KOPT-K1 (cell line): Measurements from ENCODE around the gene ASTN2.

Experiments
- H3K27ac ChIP-seq: fragments of 200-600 bp; sonication (generic); 2 replicates; pipeline ENCODE4 v1.5.1; 2016; ENCODE audit warnings: antibody characterized with exemption, mild to moderate bottlenecking, low read depth, low read length; ENCODE audit not compliant: poor library complexity, severe bottlenecking
- H3K36me3 ChIP-seq: fragments of 200-600 bp; sonication (generic); 2 replicates; pipeline ENCODE4 v1.5.1; 2017; ENCODE audit warnings: antibody characterized with exemption, mild to moderate bottlenecking, low read length, moderate library complexity; ENCODE audit not compliant: insufficient read depth
- H3K9me3 ChIP-seq: fragments of 200-600 bp; sonication (generic); 2 replicates; pipeline ENCODE4 v1.5.1; 2017; ENCODE audit warnings: antibody characterized with exemption, low read length, mild to moderate bottlenecking; ENCODE audit not compliant: insufficient read depth, poor library complexity, severe bottlenecking

Gene ASTN2

GRCh38 chr9:117414906-117415331 lies at the start of gene ASTN2:
ASTN2 (minus strand) TSS chr9:117415057; CDS start chr9:117414938, 119 bp downstream.
- H3K36me3 ChIP-seq, result no peaks in the 10 kb centered on the region
- no peaks in the 10 kb centered on the region for H3K9me3 ChIP-seq
- no peak within 1 kb of the TSS for H3K27ac ChIP-seq

- Histone ChIP-seq H3K36me3 (no peaks in the 10 kb centered on the region), H3K27ac (no peak overlapping the region), H3K9me3 (no peaks in the 10 kb centered on the region)
These were observed 48.0 kb upstream of the ASTN2 start for GRCh38 chr9:117462861-117463260.

GRCh38 chr9:117461386-117461785 lies 46.5 kb upstream of the ASTN2 start:
- Histone ChIP-seq H3K9me3 (no peaks in the 10 kb centered on the region), H3K36me3 (no peaks in the 10 kb centered on the region), H3K27ac (no peak overlapping the region)

- no peaks in the 10 kb centered on the region for H3K36me3 ChIP-seq
- H3K27ac ChIP-seq, result no peak overlapping the region
- no peaks in the 10 kb centered on the region for H3K9me3 ChIP-seq
These were observed 45.9 kb upstream of the ASTN2 start for GRCh38 chr9:117460743-117461142.

GRCh38 chr9:117459913-117460312 lies 45.1 kb upstream of the ASTN2 start:
- Histone ChIP-seq H3K9me3 (no peaks in the 10 kb centered on the region), H3K36me3 (no peaks in the 10 kb centered on the region), H3K27ac (no peak overlapping the region)

GRCh38 chr9:117458066-117458465 lies 43.2 kb upstream of the ASTN2 start:
- Histone ChIP-seq H3K27ac (no peak overlapping the region), H3K9me3 (no peaks in the 10 kb centered on the region)

GRCh38 chr9:117454711-117455110 lies 39.9 kb upstream of the ASTN2 start:
- H3K9me3 ChIP-seq, result no peaks in the 10 kb centered on the region
- H3K27ac ChIP-seq, result no peak overlapping the region
- H3K36me3 ChIP-seq, result no peaks in the 10 kb centered on the region

More at GRCh38 chr9:117458066-117458465, 43.2 kb upstream of the ASTN2 start:
- H3K36me3 ChIP-seq, result no peaks in the 10 kb centered on the region

GRCh38 chr9:117453737-117454136 lies 38.9 kb upstream of the ASTN2 start:
- no peaks in the 10 kb centered on the region for H3K36me3 ChIP-seq
- no peaks in the 10 kb centered on the region for H3K9me3 ChIP-seq
- no peak overlapping the region for H3K27ac ChIP-seq

GRCh38 chr9:117451311-117451710 lies 36.5 kb upstream of the ASTN2 start:
- no peaks in the 10 kb centered on the region for H3K9me3 ChIP-seq
- H3K27ac ChIP-seq, result no peak overlapping the region
- no peaks in the 10 kb centered on the region for H3K36me3 ChIP-seq

- no peaks in the 10 kb centered on the region for H3K9me3 ChIP-seq
- H3K36me3 ChIP-seq, result no peaks in the 10 kb centered on the region
These were observed 33.2 kb upstream of the ASTN2 start for GRCh38 chr9:117448066-117448465.

GRCh38 chr9:117445631-117446030 lies 30.8 kb upstream of the ASTN2 start:
- H3K9me3 ChIP-seq, result no peaks in the 10 kb centered on the region

More at GRCh38 chr9:117448066-117448465, 33.2 kb upstream of the ASTN2 start:
- no peak overlapping the region for H3K27ac ChIP-seq

GRCh38 chr9:117444501-117444900 lies 29.6 kb upstream of the ASTN2 start:
- H3K9me3 ChIP-seq, result no peaks in the 10 kb centered on the region
- H3K27ac ChIP-seq, result no peak overlapping the region

More at GRCh38 chr9:117445631-117446030, 30.8 kb upstream of the ASTN2 start:
- Histone ChIP-seq H3K27ac (no peak overlapping the region), H3K36me3 (no peaks in the 10 kb centered on the region)

GRCh38 chr9:117437283-117437682 lies 22.4 kb upstream of the ASTN2 start:
- Histone ChIP-seq H3K36me3 (no peaks in the 10 kb centered on the region), H3K9me3 (no peaks in the 10 kb centered on the region), H3K27ac (no peak overlapping the region)

More at GRCh38 chr9:117444501-117444900, 29.6 kb upstream of the ASTN2 start:
- no peaks in the 10 kb centered on the region for H3K36me3 ChIP-seq

GRCh38 chr9:117435630-117436261 lies 20.9 kb upstream of the ASTN2 start:
- no peaks in the 10 kb centered on the region for H3K9me3 ChIP-seq
- no peak overlapping the region for H3K27ac ChIP-seq
- H3K36me3 ChIP-seq, result no peaks in the 10 kb centered on the region

GRCh38 chr9:117434566-117434965 lies 19.7 kb upstream of the ASTN2 start:
- Histone ChIP-seq H3K27ac (no peak overlapping the region), H3K9me3 (no peaks in the 10 kb centered on the region), H3K36me3 (no peaks in the 10 kb centered on the region)

GRCh38 chr9:117430813-117431212 lies 16.0 kb upstream of the ASTN2 start:
- H3K9me3 ChIP-seq, result no peaks in the 10 kb centered on the region

More at GRCh38 chr9:117430813-117431212, 16.0 kb upstream of the ASTN2 start:
- H3K27ac ChIP-seq, result no peak overlapping the region
- H3K36me3 ChIP-seq, result no peaks in the 10 kb centered on the region
